Effector CD8-positive, alpha-beta T cell (primary cell): Measurements from ENCODE around the gene MYCBP2.
"Not testable (repeated sequence)": the region's sequence is repeated elsewhere in the genome, so short reads cannot be mapped to it uniquely, and the experiment has no call there.

Experiments used
- DNase-seq: peaks from one replicate; lab custom pipeline; 2025; lab: John Stamatoyannopoulos, UW

Gene MYCBP2

DNA sequence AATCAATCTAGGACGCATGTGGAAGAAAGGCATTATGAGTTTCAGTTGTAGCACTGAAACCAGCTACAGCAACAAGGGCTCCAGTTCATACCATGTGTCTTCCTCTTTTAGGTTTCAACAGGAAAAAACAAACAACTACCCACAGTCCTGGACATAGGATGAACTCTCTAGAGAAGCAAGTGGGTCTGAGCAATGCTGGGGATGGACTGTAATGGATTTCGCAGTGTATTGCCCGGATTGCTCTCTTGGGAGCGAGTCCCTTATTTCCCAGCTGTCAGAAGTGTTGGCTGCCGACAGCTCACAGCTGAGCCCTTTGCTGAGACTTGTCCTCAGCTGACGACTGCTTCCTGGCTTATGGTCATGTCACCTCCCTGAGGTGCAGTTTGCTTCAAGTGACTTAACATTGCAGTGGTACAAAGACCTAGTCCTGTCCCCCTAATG, 12.1 kb upstream of the MYCBP2 start:
- DNase-seq = no peak

DNA sequence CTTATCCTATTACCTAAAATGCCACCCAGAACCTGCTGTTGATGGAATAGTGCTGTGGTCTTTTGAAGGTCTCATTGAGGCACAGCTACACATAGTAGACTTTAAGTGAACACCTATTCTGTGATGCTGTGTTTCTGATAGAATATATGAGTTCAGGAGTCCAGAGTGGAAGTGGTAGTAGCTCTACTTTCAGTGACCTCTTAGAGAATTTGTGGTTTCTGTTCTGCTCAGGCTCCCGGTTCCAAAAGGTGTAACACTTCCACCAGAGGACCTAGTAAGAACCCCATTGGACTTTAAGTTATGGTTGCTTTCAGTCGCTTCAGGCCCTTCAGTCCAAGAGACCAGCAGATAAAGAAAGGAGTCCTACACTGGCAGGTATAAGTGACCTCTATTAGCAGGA, 11.4 kb upstream of the MYCBP2 start:
- DNase-seq = no peak

DNA sequence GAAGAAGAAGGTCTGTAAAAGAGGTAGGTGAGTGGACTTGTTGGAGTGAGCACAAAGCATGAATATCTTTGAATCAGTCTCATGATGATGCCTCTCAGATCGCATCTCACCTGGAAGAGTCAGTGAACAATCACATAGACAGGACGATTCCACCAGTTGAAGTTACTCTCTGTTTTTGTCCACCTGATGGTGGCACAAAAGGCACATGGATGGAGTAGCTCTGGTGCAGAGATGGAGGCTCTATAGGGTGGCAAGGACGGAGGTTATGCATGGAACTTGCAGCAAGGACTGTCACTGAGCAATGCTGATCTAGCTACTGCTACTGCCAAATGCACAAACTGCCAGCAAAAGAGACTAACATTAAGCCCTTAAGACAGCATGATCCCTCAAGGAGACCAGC, 10.3 kb upstream of the MYCBP2 start:
- DNase-seq = no peak

DNA sequence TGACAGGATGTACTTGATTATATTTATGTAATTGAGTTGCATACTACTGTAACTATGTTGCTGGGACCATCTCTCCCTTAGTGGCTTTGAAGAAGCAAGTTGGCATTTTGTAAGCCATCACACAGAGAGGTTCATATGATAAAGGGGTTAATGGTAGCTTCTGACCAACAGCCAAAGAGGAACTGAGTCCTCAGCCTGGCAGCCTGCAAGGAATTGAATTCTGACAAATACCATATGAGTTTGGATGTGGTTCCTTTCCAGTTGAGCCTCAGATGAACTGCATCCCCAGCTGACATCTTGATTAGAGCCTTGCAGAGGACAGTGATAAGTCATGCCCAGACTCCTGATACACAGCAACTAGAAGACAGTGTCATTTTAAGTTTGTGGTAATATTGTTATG, 8.6 kb upstream of the MYCBP2 start:
- no peak for DNase-seq

DNA sequence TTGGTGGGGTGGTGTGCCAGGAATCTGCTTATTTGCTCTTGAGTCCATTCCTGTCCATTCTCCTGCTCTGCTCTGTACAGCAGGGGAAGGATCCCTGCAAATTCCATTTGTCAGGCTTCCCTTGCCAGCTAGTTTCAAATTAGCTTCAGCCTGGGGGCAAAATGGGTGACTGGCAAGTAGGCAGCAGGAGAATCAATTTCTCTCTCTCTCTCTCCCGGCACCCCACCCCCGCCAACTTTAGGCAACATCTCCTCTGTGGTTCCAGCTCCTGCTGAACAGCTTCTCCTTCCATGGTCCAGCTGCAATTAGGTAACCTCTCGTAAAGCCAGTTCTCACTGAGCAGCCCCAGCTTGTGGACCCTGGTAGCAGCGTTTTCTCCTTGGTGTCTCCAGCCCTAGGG, 6.7 kb upstream of the MYCBP2 start:
- DNase-seq = no peak

DNA sequence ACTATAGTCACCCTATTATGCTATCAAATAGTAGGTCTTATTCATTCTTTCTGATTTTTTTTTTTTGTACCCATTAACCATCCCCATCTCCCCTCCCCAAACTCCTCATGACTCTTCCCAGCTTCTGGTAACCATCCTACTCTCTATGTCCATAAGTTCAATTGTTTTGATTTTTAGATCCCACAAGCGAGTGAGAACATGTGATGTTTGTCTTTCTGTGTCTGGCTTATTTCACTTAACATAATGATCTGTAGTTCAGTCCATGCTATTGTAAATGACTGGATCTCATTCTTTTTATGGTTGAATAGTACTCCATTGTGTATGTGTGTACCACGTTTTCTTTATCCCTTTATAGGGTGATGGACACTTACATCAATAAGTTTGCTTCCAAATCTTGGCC, 4.5 kb upstream of the MYCBP2 start:
- no peak for DNase-seq

DNA sequence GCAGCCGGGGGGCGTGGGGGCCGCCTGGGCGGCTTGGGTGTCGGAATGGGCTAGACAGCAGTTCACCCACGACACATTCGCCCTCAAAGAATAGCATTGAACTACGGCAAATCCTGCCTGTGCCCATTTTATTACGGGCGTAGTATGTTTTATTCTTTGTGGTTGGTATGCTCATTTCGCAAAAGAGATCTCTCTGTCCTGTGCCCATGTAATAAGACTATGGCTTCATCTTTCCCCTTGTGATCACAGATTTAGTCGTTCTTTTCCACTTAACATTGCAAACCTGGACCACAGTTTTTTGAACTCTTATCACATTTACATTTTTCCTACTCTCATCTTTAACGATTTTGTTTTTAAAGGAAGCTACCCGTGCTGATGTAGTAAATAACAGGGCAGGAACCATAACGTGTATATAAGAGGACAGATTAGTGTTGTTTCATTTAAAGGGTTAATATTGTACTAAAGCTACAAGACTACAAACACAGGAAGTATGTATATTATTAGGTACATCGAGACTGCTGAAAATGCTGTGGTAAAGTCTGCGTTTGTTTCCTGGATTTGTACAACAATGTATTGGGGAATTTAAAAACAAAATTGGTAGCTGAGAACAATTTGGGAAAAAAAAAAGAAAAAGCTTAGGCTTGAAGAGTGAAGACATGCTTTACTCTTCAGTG, 3.2 kb upstream of the MYCBP2 start:
- no peak for DNase-seq

DNA sequence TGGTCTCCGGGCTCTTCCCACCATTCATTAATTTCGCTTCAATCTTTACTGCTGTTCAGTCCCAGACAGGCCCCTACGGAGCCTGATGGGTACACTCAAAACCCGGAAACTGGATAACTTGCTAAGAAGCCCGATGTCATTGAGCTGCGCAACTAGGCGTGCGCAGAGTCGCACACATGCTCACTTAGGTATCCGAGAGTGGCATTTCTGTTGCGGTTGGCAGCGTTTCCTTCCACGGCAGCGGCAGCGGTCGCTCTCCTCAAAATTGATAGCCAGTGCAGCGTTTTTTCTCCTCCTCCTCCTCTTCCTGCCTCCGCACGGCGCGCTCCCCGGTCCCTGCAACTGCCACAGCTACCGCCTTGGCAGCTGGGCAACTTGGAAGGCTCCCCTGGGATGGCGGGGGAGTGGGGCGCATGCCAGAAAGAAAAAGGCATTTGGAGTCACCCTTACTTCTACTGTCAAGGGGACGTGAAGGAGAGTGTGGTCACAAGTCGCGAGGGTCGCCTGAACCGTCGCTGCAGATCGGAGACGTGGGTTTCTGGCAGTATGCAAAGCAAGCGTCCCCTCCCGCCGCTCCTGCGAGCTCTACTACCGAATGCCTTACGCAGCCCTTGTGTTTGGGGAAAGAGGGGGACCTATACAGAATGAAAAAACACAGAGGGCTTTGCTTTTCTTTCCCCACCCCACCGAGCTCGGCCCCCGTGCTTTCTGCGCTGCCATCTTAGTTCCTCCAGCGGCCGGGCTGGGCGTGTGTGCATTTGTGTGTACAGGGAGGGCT, 2.4 kb upstream of the MYCBP2 start:
- peak; percentile 77 for DNase-seq

DNA sequence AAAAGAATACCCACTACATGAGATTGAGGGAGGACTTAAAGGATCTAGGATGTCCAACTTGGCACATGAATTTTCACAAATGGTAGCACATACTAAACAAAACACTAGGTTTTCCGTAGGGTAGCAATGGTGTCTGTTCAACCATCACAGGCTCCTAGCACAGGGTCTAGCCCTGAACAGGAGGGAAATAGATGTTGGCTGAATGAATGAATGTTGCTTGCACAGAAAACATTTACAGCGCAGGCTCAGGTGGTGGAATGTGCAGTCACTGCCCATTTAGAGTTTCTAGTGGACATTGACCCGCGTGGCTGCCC, 1.9 kb upstream of the MYCBP2 start:
- DNase-seq = no peak

DNA sequence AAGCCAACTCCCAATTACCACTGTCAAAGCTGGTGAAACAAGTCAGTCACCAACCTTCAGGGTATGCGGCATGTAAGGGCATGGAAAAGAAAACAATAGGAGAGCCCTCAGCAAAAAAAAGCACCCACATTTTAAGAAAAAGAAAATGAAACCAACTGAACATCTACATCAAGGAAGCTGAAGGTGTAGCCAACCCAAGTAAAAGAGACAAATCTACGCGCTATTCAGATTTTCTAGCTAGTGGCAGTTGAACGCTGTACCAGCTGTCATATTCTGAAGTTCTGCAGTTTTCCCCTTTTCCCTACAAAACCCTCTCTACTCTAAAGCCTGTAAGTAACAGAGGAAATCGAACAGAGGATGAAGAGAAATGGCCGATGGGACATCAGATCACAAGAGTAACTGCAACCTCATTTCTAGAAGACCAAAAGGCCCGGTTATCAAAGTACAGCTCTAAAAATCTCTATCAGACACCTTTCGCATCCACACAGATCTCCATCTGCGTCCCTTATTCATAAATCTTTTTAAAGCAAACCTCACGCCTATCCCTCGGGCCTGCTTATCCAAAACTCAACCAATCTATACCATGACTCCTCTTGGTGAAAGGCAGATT, 1.4 kb downstream of the MYCBP2 start:
- no peak for DNase-seq

DNA sequence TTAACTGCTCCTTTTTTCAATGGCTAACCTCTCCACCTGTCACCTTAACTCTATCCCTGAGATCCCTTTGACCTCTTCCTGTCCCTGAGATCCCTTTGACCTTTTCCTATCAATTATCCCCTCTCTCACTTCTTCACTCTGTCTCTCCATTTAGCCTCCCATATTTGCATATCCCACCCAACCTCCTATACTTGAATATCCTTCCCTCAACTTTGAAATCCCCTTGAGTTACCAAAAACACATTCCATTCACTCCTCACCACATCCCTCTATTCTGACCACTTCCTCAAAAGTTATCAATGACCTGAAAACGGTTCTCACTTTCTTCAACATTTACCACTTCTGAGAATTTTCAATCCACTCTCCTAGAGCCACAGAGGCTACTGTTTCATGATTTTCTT, 3.0 kb downstream of the MYCBP2 start:
- no peak for DNase-seq

DNA sequence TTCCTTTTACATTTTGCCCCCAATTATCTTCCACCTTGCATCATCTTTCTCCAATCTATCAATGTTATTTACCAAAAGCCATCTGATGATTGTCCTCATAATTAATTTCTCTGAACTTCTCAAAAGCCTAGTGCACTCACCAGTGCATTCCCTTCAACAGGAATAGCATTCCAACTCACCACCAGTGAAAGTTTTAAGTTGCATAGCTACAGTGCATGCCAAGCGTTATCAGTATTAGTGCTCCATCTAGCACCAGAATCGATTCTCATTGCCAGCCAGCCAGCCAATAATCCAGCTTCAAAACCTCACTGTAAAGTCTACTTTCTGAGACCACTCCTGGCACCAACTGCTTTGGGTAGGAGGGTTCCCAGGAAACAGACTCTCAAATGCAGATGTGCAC, 7.4 kb downstream of the MYCBP2 start:
- DNase-seq = no peak

DNA sequence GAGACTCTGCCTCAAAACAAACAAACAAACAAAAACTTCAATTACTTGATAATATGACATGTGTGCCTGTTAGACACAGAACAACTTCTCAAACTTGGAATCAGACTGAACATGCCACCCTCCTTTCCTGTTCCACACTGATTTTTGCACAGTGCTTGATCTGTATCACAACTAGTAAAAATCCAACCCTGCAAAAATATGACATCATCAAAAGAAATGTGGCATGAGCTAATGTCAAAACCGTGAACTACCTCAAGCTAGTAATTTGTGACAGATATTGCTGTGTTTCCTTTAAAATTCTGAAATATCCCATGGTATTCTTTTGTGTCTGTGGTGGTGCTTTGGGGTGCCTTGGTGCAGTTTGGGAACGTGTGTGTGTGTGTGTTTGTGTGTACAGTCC, 8.2 kb downstream of the MYCBP2 start:
- no peak for DNase-seq

DNA sequence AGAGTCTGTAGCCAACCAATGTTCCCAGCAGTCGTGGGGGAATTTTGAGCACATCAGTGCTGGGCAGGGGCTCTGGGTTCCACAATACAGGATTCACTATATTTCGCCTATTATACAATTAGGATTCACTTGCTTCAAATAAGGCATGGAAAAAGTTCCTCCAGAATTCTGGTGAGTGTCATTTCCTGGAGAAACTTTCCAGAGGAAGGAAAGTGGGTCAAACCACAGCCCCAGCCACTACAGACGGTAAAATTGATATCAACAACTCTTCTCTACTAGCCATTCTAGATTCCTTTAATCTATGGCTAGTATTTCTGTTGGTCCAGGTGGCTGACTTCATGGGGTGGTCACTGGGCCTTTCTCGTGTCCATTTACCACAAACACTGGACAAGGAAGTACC, 10.5 kb downstream of the MYCBP2 start:
- DNase-seq = no peak

DNA sequence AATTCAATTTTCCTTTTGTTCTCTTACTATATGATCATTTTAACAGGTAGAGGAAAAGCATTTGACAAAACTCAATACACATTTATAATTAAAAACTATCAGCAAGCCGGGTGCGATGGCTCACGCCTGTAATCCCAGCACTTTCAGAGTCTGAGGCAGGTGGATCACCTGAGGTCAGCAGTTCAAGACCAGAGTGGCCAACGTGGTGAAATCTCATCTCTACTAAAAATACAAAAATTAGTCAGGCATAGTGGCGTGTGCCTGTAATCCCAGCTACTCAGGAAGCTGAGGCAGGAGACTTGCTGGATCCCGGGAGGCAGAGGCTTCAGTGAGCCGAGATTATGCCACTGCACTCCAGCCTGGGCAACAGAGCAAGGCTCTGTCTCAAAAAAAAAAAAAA, 11.4 kb downstream of the MYCBP2 start:
- DNase-seq = not testable (repeated sequence)

DNA sequence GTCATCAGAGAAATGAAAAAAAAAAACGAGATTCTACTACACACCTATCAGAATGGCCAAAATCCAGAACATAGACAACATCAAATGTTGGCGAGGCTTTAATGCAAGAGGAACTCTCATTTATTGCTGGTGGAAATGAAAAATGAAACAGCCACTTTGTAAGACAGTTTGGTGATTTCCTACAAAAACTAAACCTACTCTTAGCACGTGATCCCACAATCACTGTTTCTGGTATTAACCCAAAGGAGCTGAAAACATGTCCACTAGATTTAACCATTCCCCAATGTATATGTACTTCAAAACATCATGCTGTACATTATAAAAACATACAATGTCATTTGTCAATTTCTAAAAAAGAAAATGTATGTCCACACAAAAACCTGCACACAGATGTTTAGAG, 13.0 kb downstream of the MYCBP2 start:
- DNase-seq = no peak

DNA sequence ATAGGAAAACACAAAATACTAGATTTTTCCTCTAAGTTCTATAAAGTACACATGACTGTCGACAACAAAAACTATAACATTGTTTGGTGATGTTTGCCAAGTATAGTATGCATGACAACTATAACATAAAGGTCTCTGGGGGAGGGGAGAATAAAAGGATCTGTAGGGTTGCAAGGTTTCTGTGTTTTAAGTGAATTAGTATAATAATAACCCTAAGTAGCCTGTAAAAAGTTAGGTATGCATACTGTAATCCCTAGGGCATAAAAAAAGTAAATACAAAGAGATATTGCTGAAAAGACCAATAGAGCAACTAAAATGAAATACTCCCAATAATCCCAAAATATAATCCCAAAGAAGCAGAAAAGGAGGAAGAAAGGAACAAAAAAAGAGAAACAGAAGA, 14.6 kb downstream of the MYCBP2 start:
- no peak for DNase-seq

DNA sequence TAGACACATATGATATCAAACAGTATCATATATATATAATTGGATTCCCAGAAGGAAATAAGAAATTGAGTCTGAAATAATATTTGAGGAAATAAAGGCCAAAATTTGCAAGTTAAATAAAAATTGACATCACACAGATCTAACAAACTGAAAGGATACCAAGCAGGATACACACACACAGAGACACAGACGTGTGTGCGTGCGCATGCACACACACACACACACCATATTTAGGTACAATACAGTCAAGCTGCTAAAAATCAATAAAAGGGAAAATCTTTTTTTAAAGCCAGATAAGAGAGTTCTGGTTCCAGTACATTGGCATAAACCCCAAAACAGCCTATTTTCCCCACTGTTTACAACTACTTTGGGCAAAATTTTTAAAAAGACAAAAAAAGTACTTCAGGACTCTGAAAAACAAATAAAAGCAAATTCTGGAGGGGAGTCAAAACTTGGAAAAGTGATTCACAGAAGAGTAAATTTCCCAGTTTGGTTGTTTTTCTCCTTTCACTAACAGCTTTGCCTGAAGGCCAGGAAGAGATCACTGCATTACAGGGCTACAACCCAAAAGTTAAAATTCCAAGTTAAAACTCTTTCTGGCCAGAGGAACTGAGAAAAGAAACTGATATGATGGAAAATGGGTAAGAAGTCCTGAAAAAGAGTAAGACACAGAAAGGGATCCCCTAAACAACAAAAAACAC, 16.2 kb downstream of the MYCBP2 start:
- no peak for DNase-seq

DNA sequence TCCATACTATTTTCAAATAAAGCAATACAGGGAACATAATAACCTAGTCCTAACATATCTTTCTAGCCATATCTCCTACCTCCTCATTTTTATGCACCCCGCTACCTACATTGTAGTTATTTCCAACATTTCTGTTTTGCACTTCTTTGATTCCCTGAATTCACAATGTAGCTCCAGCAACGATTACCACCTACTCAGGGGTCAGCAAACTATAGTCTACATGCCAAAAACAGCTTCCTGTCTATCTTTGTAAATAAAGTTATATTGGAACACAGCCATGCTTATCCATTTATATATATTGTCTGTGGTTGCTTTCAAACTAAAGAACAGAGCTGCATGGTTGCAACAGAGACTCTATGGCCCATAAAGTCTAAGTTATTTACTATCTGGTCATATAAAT, 16.7 kb downstream of the MYCBP2 start:
- DNase-seq = no peak

DNA sequence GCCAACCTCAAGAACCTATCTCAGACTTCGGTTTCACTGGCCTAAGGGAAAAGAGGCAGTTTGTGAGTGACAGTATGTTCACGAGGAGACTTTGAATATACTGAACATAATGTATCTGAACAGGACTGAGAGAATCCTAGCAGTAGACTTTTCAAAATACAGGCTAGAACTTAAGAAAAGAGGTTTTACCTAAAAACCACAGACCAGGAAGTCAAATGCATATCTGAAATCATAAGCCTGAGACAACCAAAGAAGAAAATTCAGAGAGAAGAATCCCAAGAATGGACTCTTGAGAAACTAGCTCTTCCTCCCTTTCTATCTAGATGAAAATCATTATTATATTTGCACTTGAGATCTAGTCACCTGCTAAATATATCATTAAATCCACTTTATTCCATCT, 17.6 kb downstream of the MYCBP2 start:
- no peak for DNase-seq

DNA sequence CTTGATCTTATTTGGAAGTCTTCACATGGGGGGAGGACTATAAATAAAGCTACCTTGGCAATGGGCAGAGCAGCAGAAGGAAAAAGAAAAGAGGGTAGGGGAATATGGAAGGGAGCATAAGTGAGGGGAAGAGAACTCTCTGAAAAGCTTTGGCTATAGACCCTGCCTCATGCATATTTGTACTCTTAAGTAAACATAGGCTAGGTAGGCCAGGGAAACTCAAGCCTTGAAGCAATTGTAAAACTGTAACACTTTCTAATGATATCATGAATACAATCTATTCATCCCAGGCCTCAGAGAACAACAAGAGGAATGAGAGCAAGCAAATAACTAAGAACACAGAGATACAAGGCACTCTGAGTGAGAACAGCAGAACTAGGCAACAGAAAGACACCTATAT, 20.4 kb downstream of the MYCBP2 start:
- no peak for DNase-seq

DNA sequence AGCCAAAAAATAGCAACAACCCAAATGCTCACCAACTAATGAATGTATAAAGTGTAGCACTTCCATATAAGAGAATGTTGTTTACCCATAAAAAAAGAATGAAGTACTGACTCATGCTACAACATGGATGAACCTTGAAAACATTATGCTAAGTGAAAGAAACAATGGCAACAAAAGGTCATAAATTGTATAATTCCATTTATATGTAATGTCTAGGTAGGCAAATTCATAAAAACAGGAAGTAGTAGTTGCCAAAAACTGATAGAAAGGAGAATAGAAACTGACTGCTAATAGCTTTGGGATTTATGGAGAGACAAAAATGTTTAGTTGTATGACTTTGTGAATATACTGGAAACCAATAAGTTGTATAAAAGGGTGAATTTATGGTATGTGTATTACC, 21.6 kb downstream of the MYCBP2 start:
- DNase-seq = no peak
